ENCODE measurements around the gene RNF112.

The RNF112 gene

DNA sequence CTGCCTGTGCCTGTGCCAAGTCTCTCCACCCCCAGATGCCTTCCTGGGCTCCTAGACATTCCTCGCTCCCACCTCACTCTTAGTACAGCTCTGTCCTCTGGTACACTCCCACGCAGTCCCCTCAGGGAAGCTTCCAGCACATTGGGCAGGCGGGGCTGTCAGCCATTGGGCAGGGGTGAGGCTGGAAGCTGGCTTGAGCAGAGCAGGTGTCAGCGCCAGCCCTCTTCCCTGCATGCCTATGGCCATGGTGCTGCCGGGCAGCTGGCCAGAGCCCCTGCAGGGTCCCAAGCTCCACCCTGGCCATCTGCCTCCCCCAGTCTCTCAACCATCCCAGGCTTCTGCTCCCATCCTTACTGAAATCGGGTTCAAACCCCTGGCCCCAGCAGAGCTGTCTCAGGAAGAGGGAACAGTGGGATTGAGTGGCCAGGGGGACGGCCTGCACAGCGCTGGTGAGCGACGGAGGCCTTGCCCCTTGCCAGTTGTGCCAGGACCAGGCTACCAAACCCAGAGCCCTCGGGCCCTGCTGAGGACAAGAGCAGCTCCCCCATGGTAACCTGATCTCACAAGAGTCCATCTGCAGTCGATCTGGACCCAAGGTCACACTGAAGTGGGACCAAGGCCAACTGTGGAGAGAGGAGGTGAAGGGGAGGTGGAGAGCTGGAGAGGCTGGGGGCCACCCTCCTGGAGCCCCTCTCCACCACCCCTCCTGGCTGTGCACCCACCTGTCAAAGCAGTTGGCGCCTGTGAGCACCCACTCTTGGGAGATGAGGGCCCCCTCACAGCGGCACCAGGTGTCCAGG, 46.1 kb upstream of the RNF112 start:
- no peak for TF ChIP-seq CTCF (conservative IDR thresholded peaks at IDR 0.05; ENCODE audit: low read length)
- no peak for DNase-seq (ENCODE audit: low read depth)
- no peak overlapping the region for H3K4me3 ChIP-seq (ENCODE audit: low read length)

- H3K4me3 ChIP-seq (ENCODE audit: low read length) = no peak overlapping the region
- no peak for DNase-seq (ENCODE audit: low read depth)
- no peak for TF ChIP-seq CTCF (conservative IDR thresholded peaks at IDR 0.05; ENCODE audit: low read length)
These were observed 45.6 kb upstream of the RNF112 start for GRCh38 chr17:19365499-19365817.

DNA sequence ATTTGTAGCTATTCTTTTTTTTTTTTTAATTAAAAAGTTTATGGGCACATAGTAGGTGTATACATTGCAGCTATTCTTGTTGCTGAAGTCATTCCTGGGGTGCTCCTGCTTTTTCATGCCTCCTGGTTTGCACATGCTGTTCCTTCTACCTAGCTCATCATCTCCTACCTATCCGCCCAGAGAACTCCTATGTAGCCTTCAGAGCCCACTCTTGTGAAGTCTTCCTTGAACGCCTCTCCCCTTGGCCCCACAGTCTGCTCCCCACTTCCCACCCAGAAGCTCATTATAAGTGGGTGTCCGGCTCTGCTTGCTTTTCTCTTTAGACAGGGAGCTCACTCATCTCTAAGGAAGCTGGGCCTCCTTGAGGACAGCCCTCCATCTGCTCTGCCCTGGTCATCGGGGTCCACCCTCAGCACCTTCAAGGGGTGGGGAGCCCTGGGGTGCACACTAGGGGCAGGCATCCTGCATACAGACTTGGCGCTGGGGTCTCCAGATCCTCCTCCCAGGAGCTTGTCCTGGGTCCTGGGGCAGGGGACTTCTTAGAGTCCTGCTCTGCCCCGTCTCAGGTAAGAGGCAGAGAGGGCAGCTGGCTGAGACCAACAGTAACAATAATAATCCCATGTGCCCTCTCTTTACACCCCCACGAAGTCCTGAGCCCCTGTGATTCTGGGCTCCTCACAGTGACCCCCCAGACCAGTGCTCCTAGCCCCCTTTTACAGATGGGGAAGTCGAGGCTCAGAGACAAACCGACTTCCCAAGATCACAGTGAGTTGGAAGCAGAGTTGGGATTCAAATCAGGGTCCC, 45.0 kb upstream of the RNF112 start:
- DNase-seq (ENCODE audit: low read depth) = no peak
- H3K4me3 ChIP-seq (ENCODE audit: low read length) = no peak overlapping the region
- TF ChIP-seq CTCF (conservative IDR thresholded peaks at IDR 0.05; ENCODE audit: low read length) = no peak

GRCh38 chr17:19366637-19366972, 44.4 kb upstream of the RNF112 start:
- no peak overlapping the region for H3K4me3 ChIP-seq (ENCODE audit: low read length)
- no peak for TF ChIP-seq CTCF (conservative IDR thresholded peaks at IDR 0.05; ENCODE audit: low read length)
- DNase-seq (ENCODE audit: low read depth) = no peak

DNA sequence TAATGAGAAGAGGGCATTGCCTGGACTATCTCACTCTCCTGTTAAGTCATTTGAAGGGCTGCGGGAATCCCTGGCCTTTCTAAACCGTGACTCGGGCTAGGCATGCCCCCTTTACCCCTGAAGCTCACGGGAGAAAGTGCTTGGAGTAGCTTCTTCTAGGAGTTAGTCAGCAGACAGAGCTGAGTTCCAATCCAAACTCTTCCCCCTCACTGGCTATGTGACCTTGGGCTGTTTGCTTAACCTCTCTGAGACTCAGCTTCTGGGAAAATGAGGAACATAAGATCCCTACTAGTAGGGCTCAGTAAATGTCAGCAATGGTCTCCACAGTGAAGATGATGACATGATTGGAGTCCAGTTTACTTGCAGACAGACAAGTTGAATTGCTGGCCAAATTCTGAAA, 42.8 kb upstream of the RNF112 start:
- no peak for DNase-seq (ENCODE audit: low read depth)
- TF ChIP-seq CTCF (conservative IDR thresholded peaks at IDR 0.05; ENCODE audit: low read length) = no peak
- no peak overlapping the region for H3K4me3 ChIP-seq (ENCODE audit: low read length)

- no peak for DNase-seq (ENCODE audit: low read depth)
- no peak for TF ChIP-seq CTCF (conservative IDR thresholded peaks at IDR 0.05; ENCODE audit: low read length)
- no peak overlapping the region for H3K4me3 ChIP-seq (ENCODE audit: low read length)
These were observed 41.8 kb upstream of the RNF112 start for GRCh38 chr17:19369107-19369778.

Measured in AG10803 (cell line).